GM18868 (cell line): ENCODE data around the gene CDC42EP3.
A peak's percentile ranks its signal among the peaks of the same experiment; 100 is the strongest.

Experiments used
- ATAC-seq: cut with Tn5 transposase; IDR thresholded peaks from one replicate; pipeline ENCODE4 v1.9.1; 2021; ENCODE audit warnings: mild to moderate bottlenecking, moderate library complexity; ENCODE audit not compliant: unreplicated experiment

Gene CDC42EP3

DNA sequence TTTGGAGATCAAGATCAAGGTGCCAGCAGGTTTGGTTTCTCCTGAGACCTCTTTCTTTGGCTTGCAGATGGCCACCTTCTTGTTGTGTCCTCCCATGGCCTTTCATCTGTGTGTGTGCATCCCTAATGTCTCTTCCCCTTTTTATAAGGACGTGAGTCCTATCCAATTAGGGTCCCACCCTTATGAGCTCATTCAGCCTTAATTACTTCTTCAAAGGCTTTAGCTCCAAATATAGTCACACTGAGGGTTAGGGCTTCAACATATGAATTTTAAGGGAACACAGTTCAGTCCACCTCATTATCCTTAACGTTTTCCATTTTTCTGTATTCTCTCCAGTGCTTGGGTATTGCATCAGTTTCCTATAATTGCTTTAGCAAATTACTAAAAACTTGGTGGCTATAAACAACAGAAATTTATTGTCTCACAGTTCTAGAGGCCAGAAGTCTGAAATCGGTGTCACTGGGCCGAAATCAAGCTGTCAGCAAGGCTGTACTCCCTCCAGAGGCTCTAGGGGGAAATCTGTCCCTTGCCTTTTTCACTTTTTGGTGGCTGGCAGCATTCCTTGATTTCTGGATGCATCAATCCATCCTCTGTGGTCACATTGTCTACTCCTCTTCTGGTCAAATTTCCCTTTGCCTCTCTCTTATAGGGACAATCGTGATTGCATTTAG is 34.1 kb downstream of the CDC42EP3 start:
- no peak for ATAC-seq

- no peak for ATAC-seq
Measured at GRCh38 chr2:37636381-37637066, 34.9 kb downstream of the CDC42EP3 start.

- peak; percentile 69 for ATAC-seq
Measured at GRCh38 chr2:37635504-37636380, 35.7 kb downstream of the CDC42EP3 start.

DNA sequence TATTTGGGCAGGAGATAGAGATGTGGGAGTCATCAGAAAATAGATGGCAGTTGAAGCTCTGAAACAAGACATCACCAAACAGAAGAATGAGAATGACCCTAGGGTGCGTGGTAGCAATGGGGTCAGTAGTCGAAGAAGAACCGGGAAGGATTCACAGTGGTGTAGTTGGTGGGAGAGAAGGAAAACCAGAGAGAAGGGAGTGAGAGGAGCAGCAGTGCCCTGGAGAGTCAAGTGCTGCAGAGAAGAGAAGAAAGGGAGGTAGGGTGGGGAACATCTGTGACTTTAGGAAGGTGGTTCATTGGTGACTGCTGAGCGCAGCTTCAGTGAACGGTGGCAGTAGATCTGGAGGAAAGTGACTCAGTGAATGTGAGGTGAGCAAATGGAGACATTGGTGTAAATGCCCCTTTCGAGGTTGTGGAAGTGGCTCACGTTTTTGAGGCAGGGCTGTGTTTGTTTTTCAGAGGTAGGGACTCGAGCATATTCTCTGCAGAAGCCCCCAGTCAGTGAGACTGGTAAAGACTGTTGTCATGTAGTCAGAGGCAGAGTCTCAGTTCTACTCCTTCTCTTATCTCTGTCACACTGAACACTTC is 36.4 kb downstream of the CDC42EP3 start:
- no peak for ATAC-seq

DNA sequence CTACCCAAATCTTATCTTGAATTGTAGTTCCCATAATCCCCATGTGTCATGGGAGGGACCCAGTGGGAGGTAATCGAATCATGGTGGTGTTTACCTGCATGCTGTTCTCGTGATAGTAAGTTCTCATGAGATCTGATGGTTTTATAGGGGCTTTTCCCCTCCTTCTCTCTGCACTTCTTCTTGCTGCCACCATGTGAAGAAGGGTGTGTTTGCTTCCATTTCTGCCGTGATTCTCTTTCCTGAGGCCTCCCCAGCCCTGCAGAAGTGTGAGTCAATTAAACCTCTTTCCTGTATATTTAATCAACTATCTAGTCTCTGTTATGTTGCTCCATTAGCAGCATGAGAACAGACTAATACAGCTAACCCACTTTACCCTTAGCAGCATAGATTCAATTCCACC is 37.6 kb downstream of the CDC42EP3 start:
- no peak for ATAC-seq

- no peak for ATAC-seq
Measured at GRCh38 chr2:37633234-37633633, 38.2 kb downstream of the CDC42EP3 start.

DNA sequence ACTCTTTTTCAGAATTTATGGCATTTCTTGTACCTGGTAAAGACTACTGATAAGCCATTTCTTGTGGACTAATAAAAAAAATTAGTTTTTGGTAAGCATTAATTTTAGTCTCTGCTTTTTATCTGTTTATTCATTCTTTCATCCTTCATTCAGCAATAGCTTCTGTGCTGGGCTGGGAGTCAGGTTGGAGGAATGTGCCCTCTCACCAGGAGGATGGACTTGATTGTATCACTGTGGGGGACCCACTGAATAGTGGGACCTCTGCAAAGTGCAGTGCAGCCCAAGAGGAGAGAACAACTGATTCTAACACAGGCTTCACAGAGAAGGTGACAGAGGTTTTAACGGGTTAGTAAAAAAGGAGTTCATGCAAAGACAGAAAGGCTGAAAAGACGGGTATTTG is 39.1 kb downstream of the CDC42EP3 start:
- ATAC-seq = no peak

DNA sequence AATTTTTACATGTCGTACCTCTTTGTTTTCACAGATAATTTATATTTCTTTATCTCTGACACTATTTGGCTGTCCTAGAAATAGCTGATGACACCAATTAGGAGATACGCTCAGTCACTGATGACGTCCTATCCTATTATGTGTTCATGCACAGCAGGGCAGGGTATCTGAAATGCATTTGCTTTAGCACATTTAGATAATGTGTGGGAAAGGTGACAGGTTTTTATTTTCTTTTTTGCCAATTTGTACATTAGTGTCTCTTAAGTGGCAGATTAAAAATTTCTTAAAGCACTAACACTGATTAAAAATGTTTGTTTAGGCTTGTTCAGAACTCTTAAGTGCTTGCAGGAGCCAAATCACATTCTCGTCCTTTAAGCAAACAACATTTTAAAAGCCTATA is 39.7 kb downstream of the CDC42EP3 start:
- no peak for ATAC-seq

GRCh38 chr2:37631292-37631691 is 40.1 kb downstream of the CDC42EP3 start:
- no peak for ATAC-seq

GRCh38 chr2:37630776-37631175 is 40.7 kb downstream of the CDC42EP3 start:
- no peak for ATAC-seq

DNA sequence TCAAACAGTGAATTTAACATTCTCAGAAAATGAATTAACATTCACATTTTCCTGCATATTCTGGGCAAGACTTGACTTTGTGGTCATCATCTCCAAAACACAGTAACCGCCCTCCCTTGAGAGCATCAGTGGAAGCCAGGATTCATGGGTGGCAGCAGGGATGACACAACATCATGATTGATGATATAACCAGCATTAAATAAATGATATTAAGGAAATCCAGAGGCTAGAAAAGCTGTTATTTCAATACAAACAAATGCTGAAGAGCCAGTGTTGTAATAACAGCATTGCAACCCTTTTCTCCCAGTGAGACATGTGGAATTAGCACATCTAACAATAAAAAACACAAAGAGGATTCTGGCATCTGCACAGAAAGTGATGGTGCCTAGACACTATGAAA is 41.1 kb downstream of the CDC42EP3 start:
- ATAC-seq = no peak

DNA sequence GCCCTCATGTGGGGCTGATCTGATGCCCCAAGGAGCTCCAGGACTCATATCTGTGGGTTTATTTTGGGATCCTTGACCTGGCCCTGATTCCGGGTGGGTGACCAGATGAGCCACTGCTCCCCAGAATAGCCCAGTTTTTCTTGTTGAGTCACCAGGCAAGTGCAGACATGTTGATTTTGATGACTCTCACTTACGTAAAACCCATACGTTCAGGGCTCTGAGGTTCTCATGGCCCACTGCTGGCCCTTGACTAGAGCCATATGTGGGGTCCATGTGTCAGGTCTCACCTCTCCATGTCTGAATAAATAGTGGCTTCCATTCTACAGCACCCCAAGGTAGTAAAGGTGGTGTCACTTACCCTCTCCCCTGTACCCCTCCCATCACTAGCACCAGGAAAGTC is 41.9 kb downstream of the CDC42EP3 start:
- ATAC-seq = no peak

GRCh38 chr2:37627710-37628109 is 43.7 kb downstream of the CDC42EP3 start:
- no peak for ATAC-seq

DNA sequence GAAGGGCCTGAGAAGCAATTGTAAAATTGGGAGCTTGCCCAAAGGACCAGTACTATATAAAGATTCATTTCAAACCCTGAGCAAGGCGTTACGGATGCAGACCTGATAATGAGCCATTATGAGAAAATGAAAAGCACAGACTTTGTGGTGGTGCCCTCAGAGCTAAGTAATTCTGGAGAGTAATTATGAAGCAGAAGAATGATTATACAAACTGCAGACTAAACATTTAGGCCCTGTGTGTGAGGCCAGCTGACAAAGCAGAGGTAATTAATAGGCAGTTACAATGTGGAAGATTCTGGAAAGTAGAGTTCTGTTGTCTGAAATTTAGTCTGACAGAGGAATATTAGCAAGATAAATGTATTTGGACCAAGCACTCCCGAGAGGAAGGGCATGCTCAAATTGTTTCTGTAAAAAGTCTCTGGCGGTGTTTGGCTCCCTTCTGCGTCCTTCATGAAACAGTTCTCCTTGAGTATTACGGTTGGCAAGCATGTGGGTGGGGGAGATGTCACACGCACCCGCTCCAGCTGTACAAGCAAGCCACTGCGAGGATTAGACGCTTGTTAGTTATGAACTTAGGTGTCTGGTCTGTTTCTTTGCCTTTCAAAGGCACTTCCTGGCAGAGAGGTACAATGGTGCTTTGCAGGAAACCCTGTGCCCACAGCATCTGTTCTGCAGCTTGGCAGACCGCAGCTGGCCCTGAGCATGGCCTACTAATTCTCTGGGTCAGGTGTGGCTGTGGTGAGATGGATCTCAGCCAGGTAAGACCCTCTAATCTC is 45.5 kb downstream of the CDC42EP3 start:
- ATAC-seq = peak; percentile 37

GRCh38 chr2:37625156-37625555 is 46.3 kb downstream of the CDC42EP3 start:
- no peak for ATAC-seq

DNA sequence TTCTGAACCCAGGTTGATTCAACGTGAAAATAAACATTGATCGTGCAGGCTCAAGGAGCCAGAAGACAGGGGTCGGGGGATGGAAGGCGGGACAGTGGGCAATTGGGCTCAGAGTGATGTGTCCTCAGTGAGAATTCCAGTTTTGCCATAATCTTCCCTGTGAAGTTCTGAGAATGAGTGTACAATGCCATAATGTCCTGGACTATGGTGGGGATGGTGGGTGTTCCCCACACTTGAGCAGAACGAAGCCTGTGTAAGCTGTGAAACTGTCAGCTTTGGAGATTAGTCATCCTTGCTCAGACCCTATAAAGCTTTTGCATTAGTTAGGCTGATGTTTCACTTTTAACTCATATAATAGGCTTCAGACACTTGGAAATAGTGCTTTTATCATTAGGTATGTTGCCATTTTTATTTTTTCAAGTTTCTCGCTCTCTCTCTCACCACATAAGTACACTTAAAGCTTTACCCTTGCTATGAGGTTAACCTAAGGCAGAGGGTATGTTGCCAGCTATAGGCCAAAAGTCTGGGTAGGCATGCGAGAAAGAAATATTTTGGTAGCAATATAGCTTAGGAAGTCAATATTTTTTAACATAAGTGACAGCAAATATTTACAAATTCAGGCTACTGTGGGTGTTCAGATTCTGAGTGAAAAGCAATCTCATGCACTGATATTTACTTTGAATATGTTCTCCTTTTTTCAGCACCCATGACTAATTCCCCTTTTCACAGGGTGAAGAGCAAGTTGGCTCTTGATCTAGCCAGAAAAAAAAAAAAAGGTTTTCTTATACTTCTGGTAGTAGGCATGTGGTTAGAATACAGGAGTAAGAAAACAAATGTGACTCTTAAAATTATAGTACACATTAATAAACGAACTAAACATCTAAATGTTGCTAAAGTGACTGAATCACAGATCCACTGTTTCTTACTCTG is 47.2 kb downstream of the CDC42EP3 start:
- ATAC-seq = peak; percentile 80

- peak; percentile 1 for ATAC-seq
Measured at GRCh38 chr2:37623406-37623805, 48.0 kb downstream of the CDC42EP3 start.

- no peak for ATAC-seq
Measured at GRCh38 chr2:37622450-37623100, 48.9 kb downstream of the CDC42EP3 start.

DNA sequence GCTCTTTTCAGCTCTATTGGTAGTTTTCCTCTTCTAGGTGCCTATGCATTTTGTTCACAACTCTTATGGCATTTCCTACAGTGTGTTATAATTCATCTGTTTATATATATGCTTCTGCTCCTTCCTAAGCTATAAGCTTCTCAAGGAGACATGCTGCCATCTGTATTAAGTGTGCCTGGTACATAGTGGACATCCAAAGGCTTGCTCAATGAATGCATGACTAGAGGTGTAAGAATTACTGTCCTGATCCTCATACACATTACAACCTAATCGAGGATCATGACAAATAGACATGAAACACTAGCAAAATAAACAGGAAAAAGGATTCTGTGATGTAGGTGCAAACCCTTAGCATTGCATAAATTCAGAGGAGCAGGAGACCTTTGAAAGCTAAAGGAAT is 50.2 kb downstream of the CDC42EP3 start:
- no peak for ATAC-seq
